KMS-11 (cell line): ENCODE results near the gene HPSE.

Source experiments
- H2AFZ ChIP-seq: fragments of 200-600 bp; sonication (generic); 2 replicates; pipeline ENCODE4 v1.6.1; 2016; ENCODE audit warnings: antibody characterized with exemption, mixed run types, low read depth
- H3K27ac ChIP-seq: fragments of 200-600 bp; sonication (generic); 2 replicates; pipeline ENCODE4 v1.6.1; 2016; ENCODE audit warnings: mild to moderate bottlenecking, mixed run types
- H3K27me3 ChIP-seq: fragments of 200-600 bp; sonication (generic); 2 replicates; pipeline ENCODE4 v1.6.1; 2017; ENCODE audit warnings: mild to moderate bottlenecking, low read depth, mixed run types, moderate library complexity; ENCODE audit not compliant: insufficient read depth
- H3K36me3 ChIP-seq: fragments of 200-600 bp; sonication (generic); 2 replicates; pipeline ENCODE4 v1.6.1; 2017; ENCODE audit warnings: mild to moderate bottlenecking, mixed run types; ENCODE audit not compliant: insufficient read depth
- H3K4me1 ChIP-seq: fragments of 200-600 bp; sonication (generic); 2 replicates; pipeline ENCODE4 v1.6.1; 2016; ENCODE audit warnings: mild to moderate bottlenecking, low read depth, mixed run types; ENCODE audit not compliant: poor library complexity, severe bottlenecking
- H3K4me2 ChIP-seq: fragments of 200-600 bp; sonication (generic); 2 replicates; pipeline ENCODE4 v1.7.0; 2016; ENCODE audit warnings: mild to moderate bottlenecking, mixed run types
- H3K4me3 ChIP-seq: fragments of 200-600 bp; sonication (generic); IDR thresholded peaks from 2 replicates; pipeline ENCODE4 v1.6.1; 2017; ENCODE audit warnings: low read depth, low read length, mixed read lengths; ENCODE audit not compliant: insufficient read depth
- H3K79me2 ChIP-seq: fragments of 200-600 bp; sonication (generic); 2 replicates; pipeline ENCODE4 v1.6.1; 2016; ENCODE audit warnings: low read depth, mixed run types; ENCODE audit not compliant: insufficient read depth
- H3K9ac ChIP-seq: fragments of 200-600 bp; sonication (generic); 2 replicates; pipeline ENCODE4 v1.6.1; 2016; ENCODE audit warnings: mild to moderate bottlenecking, mixed run types
- H4K20me1 ChIP-seq: fragments of 200-600 bp; sonication (generic); 2 replicates; pipeline ENCODE4 v1.6.1; 2016; ENCODE audit warnings: mild to moderate bottlenecking, mixed run types; ENCODE audit not compliant: insufficient read depth
- CTCF ChIP-seq: fragments of 200-600 bp; sonication (generic); conservative IDR thresholded peaks from 2 replicates; pipeline ENCODE4 v1.6.1; 2017; ENCODE audit warnings: low read depth, mild to moderate bottlenecking, antibody characterized with exemption, low read length, moderate library complexity, mixed read lengths

The HPSE gene

GRCh38 chr4:83317671-83318070 lies 17.0 kb downstream of the HPSE start:
- H3K27ac ChIP-seq = no peak overlapping the region
- H4K20me1 ChIP-seq = no peaks in the 10 kb centered on the region
- no peak overlapping the region for H3K4me2 ChIP-seq
- no peaks in the 10 kb centered on the region for H3K36me3 ChIP-seq
- H3K79me2 ChIP-seq = no peaks in the 10 kb centered on the region
- H3K4me3 ChIP-seq = no peak overlapping the region
- no peaks in the 10 kb centered on the region for H3K4me1 ChIP-seq
- no peak for TF ChIP-seq CTCF
- no peak overlapping the region for H3K9ac ChIP-seq
- no peak overlapping the region for H2AFZ ChIP-seq
- H3K27me3 ChIP-seq = no peaks in the 10 kb centered on the region

GRCh38 chr4:83316459-83317165 lies 18.0 kb downstream of the HPSE start:
- no peaks in the 10 kb centered on the region for H3K27me3 ChIP-seq
- no peak for TF ChIP-seq CTCF
- no peak overlapping the region for H3K4me2 ChIP-seq
- no peaks in the 10 kb centered on the region for H3K36me3 ChIP-seq
- no peak overlapping the region for H3K9ac ChIP-seq
- H3K79me2 ChIP-seq = no peaks in the 10 kb centered on the region
- H3K27ac ChIP-seq = no peak overlapping the region
- no peaks in the 10 kb centered on the region for H3K4me1 ChIP-seq
- H4K20me1 ChIP-seq = no peaks in the 10 kb centered on the region
- no peak overlapping the region for H2AFZ ChIP-seq
- no peak overlapping the region for H3K4me3 ChIP-seq

GRCh38 chr4:83315341-83315870 lies 19.2 kb downstream of the HPSE start:
- no peaks in the 10 kb centered on the region for H3K79me2 ChIP-seq
- H3K27ac ChIP-seq = no peak overlapping the region
- no peak overlapping the region for H2AFZ ChIP-seq
- H3K4me3 ChIP-seq = no peak overlapping the region
- H4K20me1 ChIP-seq = no peaks in the 10 kb centered on the region
- H3K27me3 ChIP-seq = no peaks in the 10 kb centered on the region
- H3K9ac ChIP-seq = no peak overlapping the region
- H3K36me3 ChIP-seq = no peaks in the 10 kb centered on the region
- TF ChIP-seq CTCF = no peak
- no peak overlapping the region for H3K4me2 ChIP-seq
- no peaks in the 10 kb centered on the region for H3K4me1 ChIP-seq

- Histone ChIP-seq H3K27me3 (no peaks in the 10 kb centered on the region), H3K4me1 (no peaks in the 10 kb centered on the region), H4K20me1 (no peaks in the 10 kb centered on the region), H3K4me3 (no peak overlapping the region), H3K4me2 (no peak overlapping the region), H2AFZ (no peak overlapping the region), H3K79me2 (no peaks in the 10 kb centered on the region), H3K9ac (no peak overlapping the region), H3K27ac (no peak overlapping the region), H3K36me3 (no peaks in the 10 kb centered on the region)
- TF ChIP-seq CTCF = no peak
Observed at GRCh38 chr4:83308672-83309071, 26.0 kb downstream of the HPSE start.
